Stimulated activated CD4-positive, alpha-beta T cell treated with anti-CD3 and anti-CD28 coated beads, Interleukin-15, amount 100 ng/mL, for 24 hours (primary cell): Measurements from ENCODE around the gene SLC39A9.

Experiments
- DNase-seq: peaks from one replicate; pipeline ENCODE4 v3.0.0-alpha.2; 2020

Gene SLC39A9, protein sequence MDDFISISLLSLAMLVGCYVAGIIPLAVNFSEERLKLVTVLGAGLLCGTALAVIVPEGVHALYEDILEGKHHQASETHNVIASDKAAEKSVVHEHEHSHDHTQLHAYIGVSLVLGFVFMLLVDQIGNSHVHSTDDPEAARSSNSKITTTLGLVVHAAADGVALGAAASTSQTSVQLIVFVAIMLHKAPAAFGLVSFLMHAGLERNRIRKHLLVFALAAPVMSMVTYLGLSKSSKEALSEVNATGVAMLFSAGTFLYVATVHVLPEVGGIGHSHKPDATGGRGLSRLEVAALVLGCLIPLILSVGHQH

GRCh38 chr14:69398053-69398817 is at the start of gene SLC39A9, which contains the start of gene ERH:
SLC39A9 (plus strand) TSS chr14:69398692; CDS start chr14:69399370, 678 bp downstream.
ERH (minus strand) TSS chr14:69398299; CDS start chr14:69398233, 66 bp downstream.
- DNase-seq: peak; percentile 96

DNA sequence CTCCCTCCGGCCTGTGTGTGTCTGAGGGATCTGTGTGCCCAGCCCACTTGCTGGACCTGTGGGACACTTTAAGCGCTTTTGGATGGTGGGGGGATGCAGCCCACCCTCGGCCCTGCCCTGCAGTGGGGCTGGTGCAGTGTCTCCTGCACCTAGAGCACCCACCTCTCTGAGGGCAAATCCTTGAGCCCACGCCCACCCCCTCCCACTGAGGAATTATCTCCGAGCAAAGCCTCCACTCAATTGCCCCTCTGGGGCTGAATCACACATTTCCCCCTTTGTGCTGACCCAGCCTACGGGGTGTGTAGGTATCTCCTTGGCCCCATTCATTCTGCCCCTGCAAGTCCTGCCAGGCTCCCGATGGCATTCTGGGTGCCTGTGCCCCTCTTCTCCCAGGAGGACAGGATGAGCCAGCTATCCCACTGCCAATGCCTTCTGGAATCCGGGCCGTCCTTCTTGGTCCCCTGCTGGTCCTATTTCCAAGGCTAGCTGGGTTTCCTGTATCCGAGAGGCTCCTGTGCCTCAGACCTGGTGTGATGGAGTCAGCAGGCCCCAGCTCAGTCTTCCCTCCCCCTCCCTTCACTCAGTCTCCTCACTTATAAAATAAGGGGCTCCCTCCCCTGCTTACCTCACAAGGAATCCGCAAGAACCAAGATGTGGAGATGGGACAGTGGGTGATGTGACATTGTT is 49.3 kb upstream of the SLC39A9 start:
- DNase-seq: no peak

- no peak for DNase-seq
Measured at GRCh38 chr14:69350892-69351291, 47.6 kb upstream of the SLC39A9 start.

DNA sequence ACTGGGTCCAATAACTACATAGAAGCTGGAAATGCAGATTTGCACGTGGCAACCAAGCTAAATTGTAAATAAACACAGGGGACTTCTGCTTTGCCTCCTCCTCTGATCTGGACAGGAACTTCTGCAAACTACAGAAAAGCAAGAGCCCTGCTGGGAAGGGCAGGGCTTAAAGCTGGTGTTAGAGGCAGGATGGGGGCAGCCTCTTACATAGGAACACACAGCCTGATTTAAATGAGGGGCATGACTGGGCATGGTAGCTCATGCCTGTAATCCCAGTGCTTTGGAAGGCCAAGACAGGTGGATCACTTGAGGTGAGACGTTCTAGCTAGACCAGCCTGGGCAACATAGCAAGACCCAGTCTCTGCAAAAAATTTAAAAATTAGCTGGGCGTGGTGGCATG is 47.1 kb upstream of the SLC39A9 start:
- DNase-seq: no peak

- no peak for DNase-seq
Measured at GRCh38 chr14:69351911-69352310, 46.6 kb upstream of the SLC39A9 start.

DNA sequence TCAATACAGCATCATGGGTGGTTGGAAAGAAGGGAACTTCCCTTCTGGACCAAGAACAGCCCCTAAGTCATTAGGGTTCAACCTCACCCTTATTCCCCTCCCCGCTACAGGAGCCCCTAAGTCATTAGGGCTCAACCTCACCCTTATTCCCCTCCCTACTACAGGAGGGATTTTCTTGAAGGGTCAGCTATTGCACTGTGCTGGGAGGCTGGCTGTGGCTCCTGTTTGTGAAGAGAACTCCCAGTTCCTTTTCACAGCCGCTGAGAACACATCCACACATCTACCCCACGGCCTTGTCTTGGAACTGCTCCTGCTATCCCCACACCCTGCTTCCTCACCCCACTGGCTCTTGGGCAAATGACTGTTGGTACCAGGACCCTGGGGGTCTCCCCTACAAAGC is 45.3 kb upstream of the SLC39A9 start:
- no peak for DNase-seq

DNA sequence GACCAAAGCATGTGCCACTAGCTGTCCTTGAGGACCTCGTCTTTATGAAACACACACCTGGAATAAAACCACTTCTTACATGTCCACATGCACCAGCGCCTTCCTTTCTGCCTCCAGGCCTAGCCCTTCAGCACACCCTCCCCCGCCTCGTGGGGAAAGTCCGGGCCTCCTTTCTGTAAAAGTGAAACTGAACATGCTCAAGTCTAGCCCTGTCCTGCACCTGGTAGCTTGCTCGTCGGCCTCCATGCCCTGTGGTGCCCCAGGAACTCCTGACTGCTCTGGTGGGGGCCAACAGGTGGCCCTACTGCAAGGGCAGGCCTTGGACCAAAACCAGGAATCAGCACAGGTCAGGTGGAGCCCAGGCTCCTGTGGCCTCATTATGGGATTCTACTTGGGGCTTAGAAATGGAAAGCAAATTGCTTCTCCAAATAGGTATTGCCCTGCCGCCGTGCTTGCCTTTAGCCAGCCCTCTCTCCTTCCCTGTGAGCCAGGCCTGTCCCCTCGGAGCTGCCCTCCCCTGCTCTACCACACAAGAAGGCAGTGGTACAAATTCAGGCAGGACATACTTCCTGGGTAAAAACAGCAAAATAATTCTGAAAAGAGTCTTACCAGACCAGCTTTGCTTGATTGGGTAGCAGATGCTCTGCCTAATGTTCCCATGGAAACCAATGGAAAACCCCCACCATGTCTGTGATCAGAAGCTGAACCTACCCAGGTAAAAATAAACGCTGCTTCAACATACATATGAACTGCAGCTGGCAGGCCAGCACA is 43.9 kb upstream of the SLC39A9 start:
- DNase-seq: peak; percentile 82

GRCh38 chr14:69355154-69355597 is 43.3 kb upstream of the SLC39A9 start:
- DNase-seq: no peak

- DNase-seq: no peak
Measured at GRCh38 chr14:69355607-69356281, 42.7 kb upstream of the SLC39A9 start.

- no peak for DNase-seq
Measured at GRCh38 chr14:69356903-69357543, 41.5 kb upstream of the SLC39A9 start.

- no peak for DNase-seq
Measured at GRCh38 chr14:69357544-69358200, 40.8 kb upstream of the SLC39A9 start.

DNA sequence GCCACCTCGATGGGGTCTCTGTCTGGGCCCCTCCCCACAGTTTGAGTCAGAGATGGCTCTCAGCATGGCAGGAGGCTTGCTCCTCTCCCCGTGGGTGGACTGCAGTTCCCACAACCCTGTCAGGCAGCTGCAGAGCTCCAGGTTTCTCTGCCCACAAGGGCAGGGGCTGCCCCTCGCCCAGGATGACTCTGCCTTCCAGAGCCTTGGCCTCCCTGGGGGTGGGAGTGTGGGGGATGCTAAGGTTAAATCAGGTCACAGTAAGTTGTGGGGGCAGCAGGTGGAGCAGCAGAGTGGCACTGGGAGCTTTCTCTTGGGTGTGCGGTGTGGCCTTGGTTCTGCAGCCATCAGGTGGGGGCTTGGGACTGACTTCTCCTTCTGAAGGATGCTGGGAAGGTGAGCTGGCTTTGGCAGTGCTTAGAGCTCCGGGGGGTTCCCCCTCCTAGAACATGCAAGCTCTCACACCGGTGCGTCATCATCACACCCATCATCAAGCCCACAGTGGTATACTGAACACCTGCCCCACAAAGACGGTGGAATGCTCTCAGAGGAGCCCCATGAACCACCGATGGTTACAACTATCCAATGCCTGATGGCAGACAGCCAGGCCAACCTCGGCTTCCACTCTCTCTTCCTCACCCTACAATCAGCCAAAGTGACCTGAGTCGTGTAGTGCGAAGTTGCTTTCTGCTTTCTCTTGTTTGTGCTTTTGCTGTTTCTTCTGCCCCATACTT is 40.1 kb upstream of the SLC39A9 start:
- peak; percentile 70 for DNase-seq

- no peak for DNase-seq
Measured at GRCh38 chr14:69358966-69359365, 39.5 kb upstream of the SLC39A9 start.

GRCh38 chr14:69360438-69361108 is 37.9 kb upstream of the SLC39A9 start:
- DNase-seq: peak; percentile 18

- DNase-seq: no peak
Measured at GRCh38 chr14:69363055-69363454, 35.4 kb upstream of the SLC39A9 start.

GRCh38 chr14:69363964-69364363 is 34.5 kb upstream of the SLC39A9 start:
- DNase-seq: no peak

- no peak for DNase-seq
Measured at GRCh38 chr14:69364378-69364777, 34.1 kb upstream of the SLC39A9 start.

DNA sequence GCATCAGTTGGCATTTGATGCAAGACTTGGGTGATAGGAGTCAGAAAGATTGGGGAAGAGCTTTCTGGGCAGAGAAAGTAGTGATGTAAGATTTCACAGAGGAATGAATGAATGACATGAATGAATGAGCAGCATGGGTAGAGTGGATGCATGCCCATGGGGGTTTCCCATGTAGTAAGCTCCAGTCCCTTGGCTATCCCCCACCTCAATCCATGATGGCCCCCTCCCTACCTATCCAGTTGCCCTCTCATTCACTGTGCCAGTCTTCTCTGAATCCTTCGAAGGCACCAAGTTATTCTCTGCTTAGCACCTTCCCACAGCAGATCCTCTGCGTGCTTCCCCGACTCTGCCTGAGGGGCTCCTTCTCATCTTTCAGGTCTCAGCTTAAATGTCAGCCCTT is 32.4 kb upstream of the SLC39A9 start:
- DNase-seq: no peak

- DNase-seq: no peak
Measured at GRCh38 chr14:69366761-69367160, 31.7 kb upstream of the SLC39A9 start.

- DNase-seq: no peak
Measured at GRCh38 chr14:69368381-69368780, 30.1 kb upstream of the SLC39A9 start.
